ENCODE data around the gene CCDC85B. TPM values are rescaled to one million over a fixed set of nuclear protein-coding genes. Genes with fewer than 3 reads are reported as not detected.

CCDC85B gene
- total and polyA plus RNA-seq, 2 of the 13 experiments (the other 11 are each of a cell fraction or from before 2014, with no cell fraction given) = 8.2 to 19.5 TPM

DNA sequence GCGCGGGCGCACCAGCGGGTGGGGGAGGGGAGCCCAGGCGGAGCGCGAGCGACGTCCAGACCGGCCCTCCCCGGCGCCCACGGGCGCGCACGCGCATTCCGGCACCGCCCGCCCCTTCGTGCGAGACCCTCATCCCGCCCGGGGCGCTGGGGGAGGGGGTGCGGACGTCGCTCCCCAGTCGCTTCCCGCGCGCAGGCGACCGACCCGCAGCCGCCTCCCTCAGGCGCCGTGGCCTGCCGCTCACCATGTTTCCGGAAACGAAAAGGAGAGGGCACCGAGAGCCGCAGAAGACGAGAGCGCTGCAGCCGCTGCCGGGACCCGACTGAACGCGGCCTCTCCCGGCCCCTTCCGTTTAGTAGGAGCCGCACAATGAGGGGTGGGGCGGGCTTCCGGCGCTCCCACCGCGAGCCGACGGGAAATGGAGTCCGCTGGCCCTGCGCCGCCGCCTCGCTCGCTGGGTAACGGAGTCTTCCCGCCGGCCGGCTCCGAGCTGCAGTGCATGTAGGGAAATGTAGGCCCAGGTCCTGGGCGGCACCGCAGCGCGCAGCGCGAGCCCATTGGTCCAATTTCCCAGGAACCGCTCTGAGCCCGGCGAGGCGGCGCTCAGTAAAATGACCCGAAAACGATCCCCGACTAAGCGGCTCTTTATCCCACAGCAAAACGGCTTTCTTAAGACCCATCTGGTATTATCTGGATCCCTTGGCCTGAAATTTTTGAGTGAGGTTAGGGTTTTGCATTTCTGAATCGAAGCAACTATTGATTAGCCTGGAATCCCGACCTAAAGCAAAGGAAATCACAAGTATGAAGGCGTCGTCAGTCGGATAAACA is 32.4 kb upstream of the CCDC85B start, which contains the start of gene CFL1 (continued):
- TF ChIP-seq, protein P1, sequence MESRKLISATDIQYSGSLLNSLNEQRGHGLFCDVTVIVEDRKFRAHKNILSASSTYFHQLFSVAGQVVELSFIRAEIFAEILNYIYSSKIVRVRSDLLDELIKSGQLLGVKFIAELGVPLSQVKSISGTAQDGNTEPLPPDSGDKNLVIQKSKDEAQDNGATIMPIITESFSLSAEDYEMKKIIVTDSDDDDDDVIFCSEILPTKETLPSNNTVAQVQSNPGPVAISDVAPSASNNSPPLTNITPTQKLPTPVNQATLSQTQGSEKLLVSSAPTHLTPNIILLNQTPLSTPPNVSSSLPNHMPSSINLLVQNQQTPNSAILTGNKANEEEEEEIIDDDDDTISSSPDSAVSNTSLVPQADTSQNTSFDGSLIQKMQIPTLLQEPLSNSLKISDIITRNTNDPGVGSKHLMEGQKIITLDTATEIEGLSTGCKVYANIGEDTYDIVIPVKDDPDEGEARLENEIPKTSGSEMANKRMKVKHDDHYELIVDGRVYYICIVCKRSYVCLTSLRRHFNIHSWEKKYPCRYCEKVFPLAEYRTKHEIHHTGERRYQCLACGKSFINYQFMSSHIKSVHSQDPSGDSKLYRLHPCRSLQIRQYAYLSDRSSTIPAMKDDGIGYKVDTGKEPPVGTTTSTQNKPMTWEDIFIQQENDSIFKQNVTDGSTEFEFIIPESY (CRISPR knock-in tag; IDR thresholded peaks at IDR 0.05) = 0 out of 2 replicates have a peak, but pooled peaks have one; percentile 8
- peak; percentile 76; the same call in 1 of the 3 replicates for TF ChIP-seq MXI1 (IDR thresholded peaks at IDR 0.05; ENCODE audit: borderline replicate concordance, low read depth, low read length)
- no peak for TF ChIP-seq ZBTB43 (CRISPR knock-in tag; conservative IDR thresholded peaks at IDR 0.05)
- TF ChIP-seq ZNF17 (CRISPR knock-in tag; IDR thresholded peaks at IDR 0.05) = no peak
- peak; percentile 92 for TF ChIP-seq KLF6 (CRISPR knock-in tag; IDR thresholded peaks at IDR 0.05)
- no peak for TF ChIP-seq MEF2D (CRISPR knock-in tag; IDR thresholded peaks at IDR 0.05)
- no peak for TF ChIP-seq RAD51 (IDR thresholded peaks at IDR 0.05; ENCODE audit: borderline replicate concordance)
- no peak; the same call in 1 of the 2 replicates for TF ChIP-seq DMAP1 (CRISPR knock-in tag; IDR thresholded peaks at IDR 0.05)
- no peak for TF ChIP-seq ASH2L (IDR thresholded peaks at IDR 0.05; ENCODE audit: insufficient read length, low read depth, low read length)
- no peak for TF ChIP-seq ZNF207 (IDR thresholded peaks at IDR 0.05; ENCODE audit: borderline replicate concordance)
- TF ChIP-seq, protein P2, sequence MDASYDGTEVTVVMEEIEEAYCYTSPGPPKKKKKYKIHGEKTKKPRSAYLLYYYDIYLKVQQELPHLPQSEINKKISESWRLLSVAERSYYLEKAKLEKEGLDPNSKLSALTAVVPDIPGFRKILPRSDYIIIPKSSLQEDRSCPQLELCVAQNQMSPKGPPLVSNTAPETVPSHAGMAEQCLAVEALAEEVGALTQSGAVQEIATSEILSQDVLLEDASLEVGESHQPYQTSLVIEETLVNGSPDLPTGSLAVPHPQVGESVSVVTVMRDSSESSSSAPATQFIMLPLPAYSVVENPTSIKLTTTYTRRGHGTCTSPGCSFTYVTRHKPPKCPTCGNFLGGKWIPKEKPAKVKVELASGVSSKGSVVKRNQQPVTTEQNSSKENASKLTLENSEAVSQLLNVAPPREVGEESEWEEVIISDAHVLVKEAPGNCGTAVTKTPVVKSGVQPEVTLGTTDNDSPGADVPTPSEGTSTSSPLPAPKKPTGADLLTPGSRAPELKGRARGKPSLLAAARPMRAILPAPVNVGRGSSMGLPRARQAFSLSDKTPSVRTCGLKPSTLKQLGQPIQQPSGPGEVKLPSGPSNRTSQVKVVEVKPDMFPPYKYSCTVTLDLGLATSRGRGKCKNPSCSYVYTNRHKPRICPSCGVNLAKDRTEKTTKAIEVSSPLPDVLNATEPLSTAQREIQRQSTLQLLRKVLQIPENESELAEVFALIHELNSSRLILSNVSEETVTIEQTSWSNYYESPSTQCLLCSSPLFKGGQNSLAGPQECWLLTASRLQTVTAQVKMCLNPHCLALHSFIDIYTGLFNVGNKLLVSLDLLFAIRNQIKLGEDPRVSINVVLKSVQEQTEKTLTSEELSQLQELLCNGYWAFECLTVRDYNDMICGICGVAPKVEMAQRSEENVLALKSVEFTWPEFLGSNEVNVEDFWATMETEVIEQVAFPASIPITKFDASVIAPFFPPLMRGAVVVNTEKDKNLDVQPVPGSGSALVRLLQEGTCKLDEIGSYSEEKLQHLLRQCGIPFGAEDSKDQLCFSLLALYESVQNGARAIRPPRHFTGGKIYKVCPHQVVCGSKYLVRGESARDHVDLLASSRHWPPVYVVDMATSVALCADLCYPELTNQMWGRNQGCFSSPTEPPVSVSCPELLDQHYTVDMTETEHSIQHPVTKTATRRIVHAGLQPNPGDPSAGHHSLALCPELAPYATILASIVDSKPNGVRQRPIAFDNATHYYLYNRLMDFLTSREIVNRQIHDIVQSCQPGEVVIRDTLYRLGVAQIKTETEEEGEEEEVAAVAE (CRISPR knock-in tag; IDR thresholded peaks at IDR 0.05; ENCODE audit: borderline replicate concordance) = peak; percentile 92; the same call in 1 of the 2 replicates
- peak; percentile 63 for TF ChIP-seq MXD4 (CRISPR knock-in tag; IDR thresholded peaks at IDR 0.05)
- no peak for TF ChIP-seq CEBPB (IDR thresholded peaks at IDR 0.05; ENCODE audit: borderline replicate concordance, low read depth, low read length)
- TF ChIP-seq ZNF615 (CRISPR knock-in tag; IDR thresholded peaks at IDR 0.05; ENCODE audit: borderline replicate concordance) = no peak
- TF ChIP-seq CREM (IDR thresholded peaks at IDR 0.05) = peak; percentile 91
- no peak for TF ChIP-seq CREM (CRISPR knock-in tag; IDR thresholded peaks at IDR 0.05)
- no peak for TF ChIP-seq ZNF740 (CRISPR knock-in tag; IDR thresholded peaks at IDR 0.05)
- peak; percentile 85; the same call in 1 of the 2 replicates for TF ChIP-seq SIN3A (IDR thresholded peaks at IDR 0.05; ENCODE audit: borderline replicate concordance, low read depth, low read length)
- TF ChIP-seq, protein P3, sequence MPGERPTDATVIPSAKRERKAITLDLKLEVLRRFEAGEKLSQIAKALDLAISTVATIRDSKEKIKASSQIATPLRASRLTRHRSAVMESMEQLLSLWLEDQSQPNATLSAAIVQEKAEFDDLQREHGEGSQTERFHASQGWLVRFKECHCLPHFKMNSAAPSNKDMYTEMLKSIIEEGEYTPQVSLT (CRISPR knock-in tag; IDR thresholded peaks at IDR 0.05; ENCODE audit: borderline replicate concordance, low read depth) = no peak
- peak; percentile 89 for TF ChIP-seq DR1 (CRISPR knock-in tag; IDR thresholded peaks at IDR 0.05)

Data from HepG2 (cell line).